Measurements from ENCODE around the gene TANGO6.

Gene TANGO6

GRCh38 chr16:69083306-69083941 lies 240.1 kb downstream of the TANGO6 start:
- peak overlapping the region; percentile 60 for H2AK5ac ChIP-seq (ENCODE audit: low read length, severe bottlenecking)
- no peaks in the 10 kb centered on the region for H3K27me3 ChIP-seq (ENCODE audit: control insufficient read depth in 1 of 2, insufficient read depth in 1 of 2, low read length in 2 of 2)
- no peak overlapping the region for H3K27ac ChIP-seq (ENCODE audit: low read length, poor library complexity, severe bottlenecking)
- H3K4me3 ChIP-seq (ENCODE audit: insufficient read depth in 1 of 2, low read depth in 1 of 2, low read length in 2 of 2), result no peak overlapping the region
- no peak overlapping the region for H4K8ac ChIP-seq (ENCODE audit: low read length)
- no peak overlapping the region for H2BK120ac ChIP-seq (ENCODE audit: low read depth, low read length)
- H3K14ac ChIP-seq (ENCODE audit: low read length in 2 of 2), result no peak overlapping the region
- no peaks in the 10 kb centered on the region for H3K9me3 ChIP-seq (ENCODE audit: control insufficient read depth, low read length)
- H2BK5ac ChIP-seq (ENCODE audit: low read depth, low read length, poor library complexity, severe bottlenecking), result no peak overlapping the region
- H3K36me3 ChIP-seq (ENCODE audit: control insufficient read depth in 1 of 2, insufficient read depth in 2 of 2, low read depth in 1 of 2, low read length in 2 of 2), result peaks cover 8 to 12% of the 10 kb centered on the region in 2 experiments
- no peak overlapping the region for H2AFZ ChIP-seq (ENCODE audit: low read depth, low read length)
- no peak overlapping the region for H2BK12ac ChIP-seq (ENCODE audit: low read length in 2 of 2)
- no peak overlapping the region for H2BK15ac ChIP-seq (ENCODE audit: low read depth, poor library complexity, severe bottlenecking)
- no peak overlapping the region for H3K4me2 ChIP-seq (ENCODE audit: low read length, poor library complexity, severe bottlenecking)
- no peak overlapping the region for H3K18ac ChIP-seq (ENCODE audit: low read depth in 1 of 2, low read length in 2 of 2)
- H3K4ac ChIP-seq (ENCODE audit: low read depth in 1 of 2, low read length in 2 of 2), result no peak overlapping the region
- H3K23ac ChIP-seq (ENCODE audit: low read length in 2 of 2), result no peak overlapping the region
- no peak overlapping the region for H3K9ac ChIP-seq (ENCODE audit: low read length)
- H3K79me1 ChIP-seq (replicated peaks; ENCODE audit: low read length, poor library complexity, severe bottlenecking), result no peaks in the 10 kb centered on the region
- peaks cover 11% of the 10 kb centered on the region for H3K4me1 ChIP-seq (ENCODE audit: control insufficient read depth, insufficient read depth, low read depth, low read length)
- no peak for DNase-seq
- WGBS, result 98% methylated on average over 13 of the region's 16 CpGs
- no peak overlapping the region for H4K91ac ChIP-seq (ENCODE audit: low read length)

DNA sequence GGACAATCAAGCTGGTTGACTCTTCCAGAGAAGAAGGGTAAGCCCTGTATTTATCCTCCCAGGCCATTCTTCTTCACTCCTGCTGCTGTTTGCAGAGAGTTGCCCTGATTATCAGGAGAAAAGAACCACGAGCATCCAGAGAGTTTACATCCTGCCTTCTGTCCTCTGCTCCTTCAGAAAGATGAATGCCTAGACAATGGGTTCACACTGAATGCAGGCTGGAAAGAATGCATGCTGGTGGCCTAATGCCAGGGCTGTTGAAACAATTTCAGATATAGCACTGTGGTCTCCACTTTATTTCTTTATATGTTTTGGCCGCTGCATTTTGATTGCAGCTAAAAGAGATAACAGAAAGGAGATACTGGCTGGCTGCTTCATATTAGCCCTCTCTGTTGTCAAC lies 241.0 kb downstream of the TANGO6 start:
- Histone ChIP-seq H2BK12ac (ENCODE audit: low read length in 2 of 2) (no peak overlapping the region), H4K91ac (ENCODE audit: low read length) (no peak overlapping the region), H3K27me3 (ENCODE audit: control insufficient read depth in 1 of 2, insufficient read depth in 1 of 2, low read length in 2 of 2) (no peaks in the 10 kb centered on the region), H3K4me1 (ENCODE audit: control insufficient read depth, insufficient read depth, low read depth, low read length) (peaks cover 16% of the 10 kb centered on the region), H2BK15ac (ENCODE audit: low read depth, poor library complexity, severe bottlenecking) (no peak overlapping the region), H2BK5ac (ENCODE audit: low read depth, low read length, poor library complexity, severe bottlenecking) (no peak overlapping the region), H3K18ac (ENCODE audit: low read depth in 1 of 2, low read length in 2 of 2) (no peak overlapping the region), H3K4me3 (ENCODE audit: insufficient read depth in 1 of 2, low read depth in 1 of 2, low read length in 2 of 2) (no peak overlapping the region), H3K4me2 (ENCODE audit: low read length, poor library complexity, severe bottlenecking) (no peak overlapping the region), H2AFZ (ENCODE audit: low read depth, low read length) (no peak overlapping the region), H3K4ac (ENCODE audit: low read depth in 1 of 2, low read length in 2 of 2) (no peak overlapping the region), H3K9me3 (ENCODE audit: control insufficient read depth, low read length) (no peaks in the 10 kb centered on the region), H3K9ac (ENCODE audit: low read length) (no peak overlapping the region), H3K36me3 (ENCODE audit: control insufficient read depth in 1 of 2, insufficient read depth in 2 of 2, low read depth in 1 of 2, low read length in 2 of 2) (peaks cover 9 to 12% of the 10 kb centered on the region in 2 experiments), H2BK120ac (ENCODE audit: low read depth, low read length) (no peak overlapping the region), H3K23ac (ENCODE audit: low read length in 2 of 2) (no peak overlapping the region), H3K27ac (ENCODE audit: low read length, poor library complexity, severe bottlenecking) (peak overlapping the region; percentile 49), H3K14ac (ENCODE audit: low read length in 2 of 2) (no peak overlapping the region), H4K8ac (ENCODE audit: low read length) (no peak overlapping the region), H3K79me1 (replicated peaks; ENCODE audit: low read length, poor library complexity, severe bottlenecking) (no peaks in the 10 kb centered on the region), H2AK5ac (ENCODE audit: low read length, severe bottlenecking) (peak overlapping the region; percentile 50)
- WGBS, result 90% methylated on average over 2 of the region's 2 CpGs
- no peak for DNase-seq

- Histone ChIP-seq H3K27ac (ENCODE audit: low read length, poor library complexity, severe bottlenecking) (no peak overlapping the region), H3K9me3 (ENCODE audit: control insufficient read depth, low read length) (no peaks in the 10 kb centered on the region), H3K27me3 (ENCODE audit: control insufficient read depth in 1 of 2, insufficient read depth in 1 of 2, low read length in 2 of 2) (no peaks in the 10 kb centered on the region), H3K79me1 (replicated peaks; ENCODE audit: low read length, poor library complexity, severe bottlenecking) (no peaks in the 10 kb centered on the region), H2BK15ac (ENCODE audit: low read depth, poor library complexity, severe bottlenecking) (no peak overlapping the region), H3K36me3 (ENCODE audit: control insufficient read depth in 1 of 2, insufficient read depth in 2 of 2, low read depth in 1 of 2, low read length in 2 of 2) (peaks cover 12 to 13% of the 10 kb centered on the region in 2 experiments), H3K14ac (ENCODE audit: low read length in 2 of 2) (no peak overlapping the region), H3K4ac (ENCODE audit: low read depth in 1 of 2, low read length in 2 of 2) (no peak overlapping the region), H3K9ac (ENCODE audit: low read length) (no peak overlapping the region), H4K8ac (ENCODE audit: low read length) (no peak overlapping the region), H3K4me2 (ENCODE audit: low read length, poor library complexity, severe bottlenecking) (no peak overlapping the region), H2BK120ac (ENCODE audit: low read depth, low read length) (no peak overlapping the region), H2BK5ac (ENCODE audit: low read depth, low read length, poor library complexity, severe bottlenecking) (no peak overlapping the region), H3K4me1 (ENCODE audit: control insufficient read depth, insufficient read depth, low read depth, low read length) (peaks cover 19% of the 10 kb centered on the region), H3K4me3 (ENCODE audit: insufficient read depth in 1 of 2, low read depth in 1 of 2, low read length in 2 of 2) (no peak overlapping the region), H2AFZ (ENCODE audit: low read depth, low read length) (no peak overlapping the region), H2BK12ac (ENCODE audit: low read length in 2 of 2) (no peak overlapping the region), H3K18ac (ENCODE audit: low read depth in 1 of 2, low read length in 2 of 2) (no peak overlapping the region), H2AK5ac (ENCODE audit: low read length, severe bottlenecking) (no peak overlapping the region), H4K91ac (ENCODE audit: low read length) (no peak overlapping the region), H3K23ac (ENCODE audit: low read length in 2 of 2) (no peak overlapping the region)
- no peak for DNase-seq
- WGBS, result 88% methylated on average over 5 of the region's 5 CpGs
These were observed 241.8 kb downstream of the TANGO6 start for GRCh38 chr16:69085032-69085695.

- peaks cover 19% of the 10 kb centered on the region for H3K4me1 ChIP-seq (ENCODE audit: control insufficient read depth, insufficient read depth, low read depth, low read length)
- no peak overlapping the region for H4K8ac ChIP-seq (ENCODE audit: low read length)
- H3K27me3 ChIP-seq (ENCODE audit: control insufficient read depth in 1 of 2, insufficient read depth in 1 of 2, low read length in 2 of 2), result no peaks in the 10 kb centered on the region
- no peaks in the 10 kb centered on the region for H3K9me3 ChIP-seq (ENCODE audit: control insufficient read depth, low read length)
- H3K36me3 ChIP-seq (ENCODE audit: control insufficient read depth in 1 of 2, insufficient read depth in 2 of 2, low read depth in 1 of 2, low read length in 2 of 2), result peaks cover 12 to 13% of the 10 kb centered on the region in 2 experiments
- no peak overlapping the region for H2BK12ac ChIP-seq (ENCODE audit: low read length in 2 of 2)
- WGBS, result 82% methylated on average over 2 of the region's 3 CpGs
- H2AK5ac ChIP-seq (ENCODE audit: low read length, severe bottlenecking), result peak overlapping the region; percentile 72
- H4K91ac ChIP-seq (ENCODE audit: low read length), result no peak overlapping the region
- H3K18ac ChIP-seq (ENCODE audit: low read depth in 1 of 2, low read length in 2 of 2), result no peak overlapping the region
- no peak overlapping the region for H2BK15ac ChIP-seq (ENCODE audit: low read depth, poor library complexity, severe bottlenecking)
- H3K4ac ChIP-seq (ENCODE audit: low read depth in 1 of 2, low read length in 2 of 2), result no peak overlapping the region
- no peak overlapping the region for H3K9ac ChIP-seq (ENCODE audit: low read length)
- H3K23ac ChIP-seq (ENCODE audit: low read length in 2 of 2), result no peak overlapping the region
- no peak overlapping the region for H3K4me2 ChIP-seq (ENCODE audit: low read length, poor library complexity, severe bottlenecking)
- H3K79me1 ChIP-seq (replicated peaks; ENCODE audit: low read length, poor library complexity, severe bottlenecking), result no peaks in the 10 kb centered on the region
- H3K14ac ChIP-seq (ENCODE audit: low read length in 2 of 2), result no peak overlapping the region
- no peak overlapping the region for H3K27ac ChIP-seq (ENCODE audit: low read length, poor library complexity, severe bottlenecking)
- H2BK5ac ChIP-seq (ENCODE audit: low read depth, low read length, poor library complexity, severe bottlenecking), result peak overlapping the region; percentile 26
- H2AFZ ChIP-seq (ENCODE audit: low read depth, low read length), result no peak overlapping the region
- no peak overlapping the region for H3K4me3 ChIP-seq (ENCODE audit: insufficient read depth in 1 of 2, low read depth in 1 of 2, low read length in 2 of 2)
- no peak for DNase-seq
- H2BK120ac ChIP-seq (ENCODE audit: low read depth, low read length), result no peak overlapping the region
These were observed 243.8 kb downstream of the TANGO6 start for GRCh38 chr16:69087161-69087581.

Data from mesenchymal stem cell (in vitro differentiated cells and primary cell).